T-helper 1 cell (primary cell): ENCODE results near the gene RBFOX1.

ENCODE experiments used
- DNase-seq, 5 donors: peaks; one replicate each; pipeline ENCODE4 v3.0.0-alpha.2; 2012 to 2020

Gene RBFOX1

GRCh38 chr16:7422036-7422888 is 89.6 kb downstream of the RBFOX1 start:
- DNase-seq, result no peak

- DNase-seq, result no peak
Measured at GRCh38 chr16:7423434-7424044, 90.9 kb downstream of the RBFOX1 start.

- no peak for DNase-seq
Measured at GRCh38 chr16:7426161-7426560, 93.5 kb downstream of the RBFOX1 start.

- no peak for DNase-seq
Measured at GRCh38 chr16:7431723-7432122, 99.1 kb downstream of the RBFOX1 start.

- no peak for DNase-seq
Measured at GRCh38 chr16:7436306-7436705, 103.7 kb downstream of the RBFOX1 start.

GRCh38 chr16:7437135-7437804 is 104.6 kb downstream of the RBFOX1 start:
- DNase-seq, result no peak

GRCh38 chr16:7437843-7438242 is 105.2 kb downstream of the RBFOX1 start:
- no peak for DNase-seq

- no peak for DNase-seq
Measured at GRCh38 chr16:7438601-7439000, 106.0 kb downstream of the RBFOX1 start.

GRCh38 chr16:7439518-7439917 is 106.9 kb downstream of the RBFOX1 start:
- DNase-seq, result no peak

GRCh38 chr16:7440886-7441400 is 108.3 kb downstream of the RBFOX1 start:
- DNase-seq, result no peak

- DNase-seq, result no peak
Measured at GRCh38 chr16:7442050-7442449, 109.4 kb downstream of the RBFOX1 start.

GRCh38 chr16:7443142-7443541 is 110.5 kb downstream of the RBFOX1 start:
- DNase-seq, result no peak

- DNase-seq, result no peak
Measured at GRCh38 chr16:7443648-7444365, 111.2 kb downstream of the RBFOX1 start.

- DNase-seq, result no peak
Measured at GRCh38 chr16:7449306-7449705, 116.7 kb downstream of the RBFOX1 start.

GRCh38 chr16:7449808-7450207 is 117.2 kb downstream of the RBFOX1 start:
- DNase-seq, result no peak

- no peak for DNase-seq
Measured at GRCh38 chr16:7450440-7450839, 117.8 kb downstream of the RBFOX1 start.

- no peak for DNase-seq
Measured at GRCh38 chr16:7452090-7452489, 119.4 kb downstream of the RBFOX1 start.

GRCh38 chr16:7456211-7456610 is 123.6 kb downstream of the RBFOX1 start:
- DNase-seq, result no peak

- no peak for DNase-seq
Measured at GRCh38 chr16:7458144-7458543, 125.5 kb downstream of the RBFOX1 start.

- DNase-seq, result no peak
Measured at GRCh38 chr16:7470344-7470743, 137.7 kb downstream of the RBFOX1 start.

- DNase-seq, result no peak
Measured at GRCh38 chr16:7471268-7471667, 138.6 kb downstream of the RBFOX1 start.

GRCh38 chr16:7482032-7482431 is 149.4 kb downstream of the RBFOX1 start:
- DNase-seq, result no peak
